Calu3 (cell line): ENCODE data around the gene LOC128125822.
A peak's percentile ranks its signal among the peaks of the same experiment; 100 is the strongest.
"Not testable (repeated sequence)": the region's sequence is repeated elsewhere in the genome, so short reads cannot be mapped to it uniquely, and the experiment has no call there.

ENCODE experiments used
- BruUV-seq: library from RNA; stranded (reverse); fragments of 400-500 nt; replicated peaks from 2 replicates; lab custom pipeline; 2021; lab: Mats Ljungman, UMichigan
- CTCF ChIA-PET: fragments of 300-600 bp; sonication (Branson Sonifier 250); formaldehyde crosslinking; loops from one replicate; lab custom pipeline; 2022; ENCODE audit warnings: antibody characterized with exemption; lab: Charles Lee
- DNase-seq: peaks from one replicate; pipeline ENCODE4 v3.0.0; 2022
- H3K27ac Mint-ChIP-seq: one replicate; pipeline ENCODE4 v1.8.0; 2022; ENCODE audit warnings: mixed read lengths; ENCODE audit not compliant: unreplicated experiment
- H3K27me3 Mint-ChIP-seq: one replicate; pipeline ENCODE4 v1.8.0; 2022; ENCODE audit warnings: mixed read lengths; ENCODE audit not compliant: unreplicated experiment
- H3K36me3 Mint-ChIP-seq: one replicate; pipeline ENCODE4 v1.8.0; 2022; ENCODE audit warnings: mild to moderate bottlenecking, moderate library complexity, mixed read lengths; ENCODE audit not compliant: insufficient read depth, unreplicated experiment
- H3K4me1 Mint-ChIP-seq: one replicate; pipeline ENCODE4 v1.8.0; 2022; ENCODE audit warnings: mild to moderate bottlenecking, low read depth, mixed read lengths; ENCODE audit not compliant: unreplicated experiment
- H3K4me3 Mint-ChIP-seq: one replicate; pipeline ENCODE4 v1.8.0; 2022; ENCODE audit warnings: mild to moderate bottlenecking, low read depth, moderate library complexity, mixed read lengths; ENCODE audit not compliant: unreplicated experiment
- H3K9me3 Mint-ChIP-seq: one replicate; pipeline ENCODE4 v1.8.0; 2022; ENCODE audit warnings: low read depth, mixed read lengths; ENCODE audit not compliant: unreplicated experiment
- intact Hi-C: fragments of 100-400 bp; cut with micrococcal nuclease; formaldehyde crosslinking; loops from one replicate; pipeline ENCODE4 v1.10.0; 2022; ENCODE audit not compliant: unreplicated experiment
- TF ChIP-seq, protein P1 (sequence below): fragments of 200-600 bp; IDR thresholded peaks from one replicate; pipeline ENCODE4 v1.8.0; 2022; ENCODE audit warnings: antibody characterized with exemption; ENCODE audit not compliant: unreplicated experiment

The LOC128125822 gene

GRCh38 chr6:63581355-63582013 lies 9.2 kb downstream of the LOC128125822 start:
- Mint-ChIP-seq H3K27me3 (no peaks in the 10 kb centered on the region), H3K36me3 (peaks cover 55% of the 10 kb centered on the region), H3K4me3 (no peak overlapping the region), H3K4me1 (no peaks in the 10 kb centered on the region), H3K27ac (peak overlapping the region; percentile 65), H3K9me3 (no peaks in the 10 kb centered on the region)
- TF ChIP-seq, protein P1, sequence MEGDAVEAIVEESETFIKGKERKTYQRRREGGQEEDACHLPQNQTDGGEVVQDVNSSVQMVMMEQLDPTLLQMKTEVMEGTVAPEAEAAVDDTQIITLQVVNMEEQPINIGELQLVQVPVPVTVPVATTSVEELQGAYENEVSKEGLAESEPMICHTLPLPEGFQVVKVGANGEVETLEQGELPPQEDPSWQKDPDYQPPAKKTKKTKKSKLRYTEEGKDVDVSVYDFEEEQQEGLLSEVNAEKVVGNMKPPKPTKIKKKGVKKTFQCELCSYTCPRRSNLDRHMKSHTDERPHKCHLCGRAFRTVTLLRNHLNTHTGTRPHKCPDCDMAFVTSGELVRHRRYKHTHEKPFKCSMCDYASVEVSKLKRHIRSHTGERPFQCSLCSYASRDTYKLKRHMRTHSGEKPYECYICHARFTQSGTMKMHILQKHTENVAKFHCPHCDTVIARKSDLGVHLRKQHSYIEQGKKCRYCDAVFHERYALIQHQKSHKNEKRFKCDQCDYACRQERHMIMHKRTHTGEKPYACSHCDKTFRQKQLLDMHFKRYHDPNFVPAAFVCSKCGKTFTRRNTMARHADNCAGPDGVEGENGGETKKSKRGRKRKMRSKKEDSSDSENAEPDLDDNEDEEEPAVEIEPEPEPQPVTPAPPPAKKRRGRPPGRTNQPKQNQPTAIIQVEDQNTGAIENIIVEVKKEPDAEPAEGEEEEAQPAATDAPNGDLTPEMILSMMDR = no peak
- BruUV-seq = no TSS peak
- no peak for DNase-seq
- intact Hi-C loops = no loop called here
- CTCF ChIA-PET = no interaction called here

GRCh38 chr6:63582579-63583231 lies 10.4 kb downstream of the LOC128125822 start:
- intact Hi-C loops = no loop called here
- Mint-ChIP-seq H3K27ac (peak overlapping the region; percentile 39), H3K9me3 (no peaks in the 10 kb centered on the region), H3K4me1 (no peaks in the 10 kb centered on the region), H3K36me3 (peaks cover 45% of the 10 kb centered on the region), H3K27me3 (no peaks in the 10 kb centered on the region), H3K4me3 (no peak overlapping the region)
- BruUV-seq = no TSS peak
- TF ChIP-seq, protein P1 = no peak
- CTCF ChIA-PET = no interaction called here
- DNase-seq = no peak

GRCh38 chr6:63584125-63584514 lies 11.8 kb downstream of the LOC128125822 start:
- Mint-ChIP-seq H3K4me1 (no peaks in the 10 kb centered on the region), H3K27ac (no peak overlapping the region), H3K36me3 (peaks cover 45% of the 10 kb centered on the region), H3K9me3 (no peaks in the 10 kb centered on the region), H3K27me3 (no peaks in the 10 kb centered on the region), H3K4me3 (no peak overlapping the region)
- TF ChIP-seq, protein P1 = no peak
- intact Hi-C loops = no loop called here
- BruUV-seq = no TSS peak
- DNase-seq = no peak
- CTCF ChIA-PET = interaction anchor here (0.8 to 1.1 kb wide), 2 partner anchors 218 to 232 kb away, joined by 3 read pairs; no protein-coding TSS in a partner anchor

DNA sequence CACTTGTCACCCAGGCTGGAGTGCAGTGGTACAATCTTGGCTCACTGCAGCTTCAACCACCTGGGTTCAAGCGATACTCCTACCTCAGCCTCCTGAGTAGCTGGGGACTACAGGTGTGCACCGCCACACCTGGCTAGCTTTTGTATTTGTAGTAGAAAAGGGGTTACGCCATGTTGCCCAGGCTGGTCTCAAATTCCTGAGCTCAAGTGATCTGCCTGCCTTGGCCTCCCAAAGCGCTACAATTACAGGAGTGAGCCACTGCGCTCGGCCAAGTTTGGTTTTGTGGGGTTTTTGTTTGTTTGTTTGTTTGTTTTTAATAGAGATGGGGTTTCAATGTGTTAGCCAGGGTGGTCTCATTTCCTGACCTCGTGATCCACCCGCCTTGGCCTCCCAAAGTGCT lies 12.3 kb downstream of the LOC128125822 start:
- intact Hi-C loops = no loop called here
- Mint-ChIP-seq H3K27me3 (no peaks in the 10 kb centered on the region), H3K27ac (no peak overlapping the region), H3K9me3 (no peaks in the 10 kb centered on the region), H3K4me3 (no peak overlapping the region), H3K4me1 (peaks cover 2% of the 10 kb centered on the region), H3K36me3 (peaks cover 42% of the 10 kb centered on the region)
- CTCF ChIA-PET = interaction anchor here (0.8 kb wide), 1 partner anchor 232 kb away, joined by 3 read pairs; no protein-coding TSS in a partner anchor
- TF ChIP-seq, protein P1 = no peak
- no TSS peak for BruUV-seq
- DNase-seq = no peak

DNA sequence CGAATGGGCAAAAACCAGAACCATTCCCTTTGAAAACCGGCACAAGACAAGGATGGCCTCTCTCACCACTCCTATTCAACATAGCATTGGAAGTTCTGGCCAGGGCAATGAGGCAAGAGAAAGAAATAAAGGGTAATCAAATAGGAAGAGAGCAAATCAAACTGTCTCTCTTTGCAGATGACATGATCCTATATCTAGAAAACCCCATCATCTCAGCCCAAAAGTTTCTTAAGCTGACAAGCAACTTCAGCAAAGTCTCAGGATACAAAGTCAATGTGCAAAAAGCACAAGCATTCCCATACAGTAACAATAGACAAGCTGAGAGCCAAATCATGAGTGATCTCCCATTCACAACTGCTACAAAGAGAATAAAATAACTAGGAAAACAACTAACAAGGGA lies 13.4 kb downstream of the LOC128125822 start:
- H3K9me3 Mint-ChIP-seq = not testable (repeated sequence)

More for the DNA sequence above, 13.4 kb downstream of the LOC128125822 start:
- H3K27me3 Mint-ChIP-seq, DNase-seq, H3K4me3 Mint-ChIP-seq, intact Hi-C loops, CTCF ChIA-PET, H3K4me1 Mint-ChIP-seq, BruUV-seq: not testable (repeated sequence)
- Mint-ChIP-seq H3K27ac (peak overlapping the region; percentile 6), H3K36me3 (peaks cover 32% of the 10 kb centered on the region)
